A673 (cell line): ENCODE results near the gene CST11. TPM values are rescaled to one million over a fixed set of nuclear protein-coding genes. Genes with fewer than 3 reads are reported as not detected.

Source experiments
- Bru-seq: library from RNA; stranded (reverse); fragments of 400-500 nt; gene quantifications from one replicate; lab custom pipeline; 2021; lab: Mats Ljungman, UMichigan
- BruChase-seq, 2 experiments: library from RNA; stranded (reverse); fragments of 400-500 nt; gene quantifications; one replicate each; lab custom pipeline; 2021; lab: Mats Ljungman, UMichigan
- BruUV-seq: library from RNA; stranded (reverse); fragments of 400-500 nt; replicated peaks from 2 replicates; lab custom pipeline; 2021; lab: Mats Ljungman, UMichigan
- CTCF ChIA-PET: fragments of 300-600 bp; sonication (Branson Sonifier 250); formaldehyde crosslinking; loops from one replicate; lab custom pipeline; 2022; ENCODE audit warnings: antibody characterized with exemption; lab: Charles Lee
- POLR2A ChIA-PET: fragments of 300-600 bp; sonication (Branson Sonifier 250); formaldehyde crosslinking; loops from one replicate; lab custom pipeline; 2022; ENCODE audit warnings: antibody characterized with exemption; ENCODE audit not compliant: low non-redundant PET; lab: Charles Lee
- DNase-seq: peaks from one replicate; pipeline ENCODE4 v3.0.0-alpha.2; 2015; ENCODE audit warnings: low spot score
- H3K27ac ChIP-seq: fragments of 200-600 bp; sonication (generic); 2 replicates; pipeline ENCODE4 v1.5.1; 2016; ENCODE audit warnings: mixed run types, low read depth, mild to moderate bottlenecking, mixed read lengths, antibody characterized with exemption, low read length; ENCODE audit not compliant: poor library complexity, severe bottlenecking
- H3K27me3 ChIP-seq: fragments of 200-600 bp; sonication (generic); replicated peaks from 2 replicates; pipeline ENCODE4 v1.6.1; 2017; ENCODE audit warnings: mixed run types, low read depth, mild to moderate bottlenecking, mixed read lengths, antibody characterized with exemption, low read length; ENCODE audit not compliant: insufficient read depth, poor library complexity
- H3K36me3 ChIP-seq: fragments of 200-600 bp; sonication (generic); 2 replicates; pipeline ENCODE4 v1.6.1; 2016; ENCODE audit warnings: mixed run types, mild to moderate bottlenecking, mixed read lengths, antibody characterized with exemption, low read length; ENCODE audit not compliant: insufficient read depth, poor library complexity, severe bottlenecking
- H3K4me1 ChIP-seq: fragments of 200-600 bp; sonication (generic); 2 replicates; pipeline ENCODE4 v1.6.1; 2017; ENCODE audit warnings: mixed run types, mild to moderate bottlenecking, mixed read lengths, antibody characterized with exemption, low read length; ENCODE audit not compliant: insufficient read depth, poor library complexity, severe bottlenecking
- H3K4me3 ChIP-seq: fragments of 200-600 bp; sonication (generic); 2 replicates; pipeline ENCODE4 v1.5.1; 2016; ENCODE audit warnings: low read depth, mixed run types, mild to moderate bottlenecking, mixed read lengths, low read length; ENCODE audit not compliant: poor library complexity, severe bottlenecking
- H3K9me3 ChIP-seq: fragments of 200-600 bp; sonication (generic); 2 replicates; pipeline ENCODE4 v1.6.1; 2016; ENCODE audit warnings: mixed run types, low read depth, mild to moderate bottlenecking, mixed read lengths, antibody characterized with exemption, low read length; ENCODE audit not compliant: poor library complexity, severe bottlenecking
- EZH2 ChIP-seq: fragments of 200-600 bp; sonication (generic); IDR thresholded peaks from 2 replicates; pipeline ENCODE4 v1.6.1; 2017; ENCODE audit warnings: borderline replicate concordance, low read depth, mild to moderate bottlenecking, mixed read lengths, antibody characterized with exemption, low read length; ENCODE audit not compliant: poor library complexity, severe bottlenecking
- intact Hi-C: fragments of 100-400 bp; cut with micrococcal nuclease; formaldehyde crosslinking; loops from one replicate; pipeline ENCODE4 v1.10.0; 2022; ENCODE audit not compliant: unreplicated experiment
- long read RNA-seq: library from polyadenylated mRNA; stranded (forward); transcript quantifications from one replicate; pipeline ENCODE4 v2.0.0, GENCODE V29; 2022
- total RNA-seq: library from RNA; stranded (reverse); gene quantifications from 2 replicates; pipeline ENCODE4 v1.2.3, GENCODE V29; 2021
- TF ChIP-seq, protein P1 (sequence below): fragments of 300-800, 200-600 bp; sonication (generic); conservative IDR thresholded peaks from 2 replicates; pipeline ENCODE4 v1.5.1; 2017; ENCODE audit warnings: low read depth, mild to moderate bottlenecking, antibody characterized with exemption, low read length, moderate library complexity, mixed read lengths

CST11 gene, protein sequence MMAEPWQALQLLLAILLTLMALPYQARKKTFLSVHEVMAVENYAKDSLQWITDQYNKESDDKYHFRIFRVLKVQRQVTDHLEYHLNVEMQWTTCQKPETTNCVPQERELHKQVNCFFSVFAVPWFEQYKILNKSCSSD
- not detected in 2 replicates for total RNA-seq
- not detected for Bru-seq, nascent RNA
- not detected for BruChase-seq, experiment 1, labeled RNA remaining after a 2-hour chase
- BruChase-seq, experiment 2, labeled RNA remaining after a 6-hour chase = not detected
- long read RNA-seq = 0 reads

DNA sequence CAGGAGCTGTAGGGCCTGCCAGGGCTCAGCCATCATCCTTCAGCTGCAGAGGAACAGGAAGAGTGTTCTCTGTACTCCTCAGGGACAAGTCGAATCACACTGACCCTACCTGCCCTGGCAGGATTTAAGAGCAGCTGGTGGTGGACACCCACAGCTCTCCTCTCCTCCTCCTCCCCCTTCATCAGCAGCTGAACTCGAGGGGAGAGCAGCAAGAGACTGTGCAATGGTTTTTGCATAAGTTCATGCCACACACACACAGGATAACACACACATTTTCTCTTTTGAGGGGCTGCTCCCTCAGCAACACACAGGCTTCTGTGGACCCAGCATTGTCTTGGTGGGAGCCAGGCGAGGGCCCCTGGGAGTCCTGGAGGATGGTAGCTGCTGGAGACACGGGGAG, at the start of gene CST11:
Gene CST11 (minus strand): TSS at position 101 of the 400 bp plus-strand sequence. CDS start 65 bp downstream, at position 36.
- no peak within 1 kb of the TSS for H3K27ac ChIP-seq
- CTCF ChIA-PET = no interaction called here
- BruUV-seq = no TSS peak
- POLR2A ChIA-PET = no interaction called here
- H3K36me3 ChIP-seq = no peaks in the 10 kb centered on the region
- H3K4me3 ChIP-seq = no peak within 1 kb of the TSS
- H3K27me3 ChIP-seq = no peaks in the 10 kb centered on the region
- TF ChIP-seq, protein P1, sequence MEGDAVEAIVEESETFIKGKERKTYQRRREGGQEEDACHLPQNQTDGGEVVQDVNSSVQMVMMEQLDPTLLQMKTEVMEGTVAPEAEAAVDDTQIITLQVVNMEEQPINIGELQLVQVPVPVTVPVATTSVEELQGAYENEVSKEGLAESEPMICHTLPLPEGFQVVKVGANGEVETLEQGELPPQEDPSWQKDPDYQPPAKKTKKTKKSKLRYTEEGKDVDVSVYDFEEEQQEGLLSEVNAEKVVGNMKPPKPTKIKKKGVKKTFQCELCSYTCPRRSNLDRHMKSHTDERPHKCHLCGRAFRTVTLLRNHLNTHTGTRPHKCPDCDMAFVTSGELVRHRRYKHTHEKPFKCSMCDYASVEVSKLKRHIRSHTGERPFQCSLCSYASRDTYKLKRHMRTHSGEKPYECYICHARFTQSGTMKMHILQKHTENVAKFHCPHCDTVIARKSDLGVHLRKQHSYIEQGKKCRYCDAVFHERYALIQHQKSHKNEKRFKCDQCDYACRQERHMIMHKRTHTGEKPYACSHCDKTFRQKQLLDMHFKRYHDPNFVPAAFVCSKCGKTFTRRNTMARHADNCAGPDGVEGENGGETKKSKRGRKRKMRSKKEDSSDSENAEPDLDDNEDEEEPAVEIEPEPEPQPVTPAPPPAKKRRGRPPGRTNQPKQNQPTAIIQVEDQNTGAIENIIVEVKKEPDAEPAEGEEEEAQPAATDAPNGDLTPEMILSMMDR = no peak
- no peak for TF ChIP-seq EZH2
- H3K4me1 ChIP-seq = no peaks in the 10 kb centered on the region
- DNase-seq = no peak
- intact Hi-C loops = no loop called here
- H3K9me3 ChIP-seq = no peaks in the 10 kb centered on the region

DNA sequence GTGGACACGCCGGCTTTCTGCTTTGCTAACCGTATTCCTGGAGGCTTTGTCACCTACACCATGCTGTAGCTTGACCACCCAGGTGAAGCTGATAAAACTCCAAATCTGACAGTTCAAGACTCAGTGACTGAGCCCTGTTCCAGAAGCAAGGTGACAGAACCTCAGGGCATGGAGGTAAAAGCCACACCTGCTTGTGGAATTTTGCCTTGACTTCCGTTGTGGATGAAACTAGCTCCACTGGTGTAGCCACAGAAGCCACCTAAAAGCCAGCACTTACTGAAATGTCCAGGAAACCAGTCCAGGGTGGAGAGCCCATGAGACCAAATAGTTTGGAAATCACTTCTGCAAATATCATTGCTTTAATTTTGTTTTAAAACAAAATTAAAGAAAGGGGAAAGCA, 49.2 kb upstream of the CST11 start:
- DNase-seq = no peak
- Histone ChIP-seq H3K9me3 (no peaks in the 10 kb centered on the region), H3K4me1 (no peaks in the 10 kb centered on the region), H3K27me3 (peaks cover 11% of the 10 kb centered on the region), H3K27ac (no peak overlapping the region), H3K4me3 (no peak overlapping the region), H3K36me3 (no peaks in the 10 kb centered on the region)
- CTCF ChIA-PET = no interaction called here
- TF ChIP-seq, protein P1 = no peak
- TF ChIP-seq EZH2 = no peak
- intact Hi-C loops = no loop called here
- POLR2A ChIA-PET = no interaction called here
- BruUV-seq = no TSS peak

DNA sequence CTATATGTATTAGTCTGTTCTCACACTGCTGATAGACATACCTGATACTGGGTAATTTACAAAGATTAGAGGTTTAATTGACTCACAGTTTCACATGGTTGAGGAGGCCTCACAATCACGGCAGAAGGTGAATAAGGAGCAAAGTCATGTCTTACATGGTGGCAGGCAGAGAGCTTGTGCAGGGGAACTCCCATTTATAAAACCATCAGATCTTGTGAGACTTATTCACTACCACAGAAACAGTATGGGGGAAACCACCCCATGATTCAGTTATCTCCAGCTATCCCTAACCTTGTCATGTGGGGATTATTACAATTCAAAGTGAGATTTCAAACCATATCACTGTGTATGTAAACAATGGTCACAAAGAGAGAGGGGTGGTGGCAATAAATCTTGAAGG, 44.9 kb upstream of the CST11 start:
- no peaks in the 10 kb centered on the region for H3K9me3 ChIP-seq
- intact Hi-C loops = no loop called here
- H3K36me3 ChIP-seq = no peaks in the 10 kb centered on the region
- no TSS peak for BruUV-seq
- H3K27me3 ChIP-seq = peaks cover under 1% of the 10 kb centered on the region
- no peak overlapping the region for H3K4me3 ChIP-seq
- no peak overlapping the region for H3K27ac ChIP-seq
- no peaks in the 10 kb centered on the region for H3K4me1 ChIP-seq
- TF ChIP-seq EZH2 = no peak
- TF ChIP-seq, protein P1 = no peak
- DNase-seq = no peak
- ChIA-PET POLR2A (no interaction called here), CTCF (no interaction called here)
